Heart left ventricle (tissue), 13 donors: ENCODE results near the gene PCGF2.

ENCODE experiments used
- POLR2A ChIP-seq, 2 donors: fragments of 450-650 bp; IDR thresholded peaks; one replicate each; pipeline ENCODE4 v1.6.1; 2017; ENCODE audit warnings: antibody characterized with exemption in 2 of 2, mild to moderate bottlenecking in 2 of 2, moderate library complexity in 2 of 2
- TF ChIP-seq, protein P1 (sequence below), 12 donors: fragments of 200-600 bp; sonication (generic) in 4 of 12; IDR thresholded peaks; one replicate each; pipeline versions ENCODE4 v1.5.0 to v1.8.0; 2018 to 2022; ENCODE audit warnings: antibody characterized with exemption in 12 of 12, mild to moderate bottlenecking in 5 of 12
- donor health status: ischemic (EF 13 %, LVEDD 7.1; RV severe dilation, severe dysfunction).
- donor health status: DM: no; HTN: yes; CAD: no.
- donor health status: DM: no; HTN: no; CAD: no.
- donor health status: ischemic (EF 25% LVEDD 6.9; RV normal size, moderate dysfunction).
- donor health status: ischemic (EF 25% LVEDD 5.7; RV mildly dilated, moderate dysfunction).
- donor health status: ischemic (EF 35%, LVEDD 5.7; RV mildly dilated, moderate dysfunction).
- donor health status: nonischemic (EF 11% LVEDD 7.7; RV severe dilation, severe dysfunction).
- donor health status: DM: yes; HTN: yes; CAD: no.
- donor health status: PGD.
- donor health status: ischemic (EF 29% LVEDD 5.4; RV normal size, mild dysfunction).
- donor health status: nonischemic (EF 23%, LVEDD 6.1; RV moderate dilation, normal function).

DNA sequence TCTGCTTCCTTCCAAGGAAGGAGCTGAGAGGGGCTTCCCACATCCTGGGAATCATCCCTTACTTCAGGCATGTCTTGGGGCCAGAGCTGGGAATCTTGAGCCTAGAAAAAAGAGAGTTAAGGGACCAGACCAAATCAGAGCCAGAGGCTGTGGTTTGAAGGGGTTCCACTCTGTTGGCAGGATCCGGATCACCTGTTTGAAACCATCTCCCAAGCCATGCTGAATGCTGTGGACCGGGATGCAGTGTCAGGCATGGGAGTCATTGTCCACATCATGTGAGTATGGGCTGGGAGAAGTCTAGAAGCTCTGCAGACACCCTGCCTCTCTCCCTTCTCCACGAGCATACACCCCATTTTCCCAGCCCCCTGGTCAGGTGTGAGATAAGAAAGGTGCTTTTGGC, 14.1 kb upstream of the PCGF2 start:
- TF ChIP-seq, protein P1, sequence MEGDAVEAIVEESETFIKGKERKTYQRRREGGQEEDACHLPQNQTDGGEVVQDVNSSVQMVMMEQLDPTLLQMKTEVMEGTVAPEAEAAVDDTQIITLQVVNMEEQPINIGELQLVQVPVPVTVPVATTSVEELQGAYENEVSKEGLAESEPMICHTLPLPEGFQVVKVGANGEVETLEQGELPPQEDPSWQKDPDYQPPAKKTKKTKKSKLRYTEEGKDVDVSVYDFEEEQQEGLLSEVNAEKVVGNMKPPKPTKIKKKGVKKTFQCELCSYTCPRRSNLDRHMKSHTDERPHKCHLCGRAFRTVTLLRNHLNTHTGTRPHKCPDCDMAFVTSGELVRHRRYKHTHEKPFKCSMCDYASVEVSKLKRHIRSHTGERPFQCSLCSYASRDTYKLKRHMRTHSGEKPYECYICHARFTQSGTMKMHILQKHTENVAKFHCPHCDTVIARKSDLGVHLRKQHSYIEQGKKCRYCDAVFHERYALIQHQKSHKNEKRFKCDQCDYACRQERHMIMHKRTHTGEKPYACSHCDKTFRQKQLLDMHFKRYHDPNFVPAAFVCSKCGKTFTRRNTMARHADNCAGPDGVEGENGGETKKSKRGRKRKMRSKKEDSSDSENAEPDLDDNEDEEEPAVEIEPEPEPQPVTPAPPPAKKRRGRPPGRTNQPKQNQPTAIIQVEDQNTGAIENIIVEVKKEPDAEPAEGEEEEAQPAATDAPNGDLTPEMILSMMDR (IDR thresholded peaks at IDR 0.05) = no peak
- no peak for TF ChIP-seq POLR2A (IDR thresholded peaks at IDR 0.05)
